Natural killer cell (primary cell): ENCODE results near the gene IYD. TPM values are rescaled to one million over a fixed set of nuclear protein-coding genes. Genes with fewer than 3 reads are reported as not detected.

Source experiments
- ATAC-seq, 3 donors: fragments of 150-1000 bp in 2 of 3; fragments of 200-7000 bp in 1 of 3; cut with Tn5 transposase; 1 replicate in 1 of 3; 2 replicates in 2 of 3; pipeline ENCODE4 v1.10.0; 2021; ENCODE audit warnings: mild to moderate bottlenecking in 2 of 3, moderate library complexity in 2 of 3
- DNase-seq, 2 donors: peaks; one replicate each; pipeline versions ENCODE4 v3.0.0 to v3.0.0-alpha.2; 2013 to 2021; ENCODE audit warnings: mixed read lengths in 1 of 2
- H3K27ac ChIP-seq: one replicate; pipeline ENCODE4 v1.5.1; 2013; ENCODE audit warnings: mild to moderate bottlenecking, low read length
- H3K27me3 ChIP-seq: one replicate; pipeline ENCODE4 v1.6.1; 2013; ENCODE audit warnings: low read length; ENCODE audit not compliant: control insufficient read depth, insufficient read depth
- H3K36me3 ChIP-seq: one replicate; pipeline ENCODE4 v1.6.1; 2013; ENCODE audit warnings: low read length; ENCODE audit not compliant: control insufficient read depth, insufficient read depth
- H3K4me1 ChIP-seq: one replicate; pipeline ENCODE4 v1.6.1; 2013; ENCODE audit warnings: low read length; ENCODE audit not compliant: control insufficient read depth, insufficient read depth
- H3K4me3 ChIP-seq: one replicate; pipeline ENCODE4 v1.5.1; 2013; ENCODE audit warnings: low read length
- H3K9me3 ChIP-seq: one replicate; pipeline ENCODE4 v1.6.1; 2013; ENCODE audit warnings: low read length; ENCODE audit not compliant: control insufficient read depth, insufficient read depth
- H3K27ac Mint-ChIP-seq, 2 donors: one replicate each; pipeline ENCODE4 v1.8.0; 2022; ENCODE audit warnings: mild to moderate bottlenecking in 2 of 2, mixed read lengths in 2 of 2, moderate library complexity in 1 of 2
- H3K27me3 Mint-ChIP-seq, 2 donors: one replicate each; pipeline ENCODE4 v1.8.0; 2022; ENCODE audit warnings: low read depth in 2 of 2, mixed read lengths in 2 of 2
- H3K36me3 Mint-ChIP-seq: one replicate; pipeline ENCODE4 v1.8.0; 2022; ENCODE audit warnings: mixed read lengths
- H3K4me1 Mint-ChIP-seq, 2 donors: one replicate each; pipeline ENCODE4 v1.8.0; 2022; ENCODE audit warnings: mixed read lengths in 2 of 2
- H3K4me3 Mint-ChIP-seq: one replicate; pipeline ENCODE4 v1.8.0; 2022; ENCODE audit warnings: mild to moderate bottlenecking, moderate library complexity, mixed read lengths
- H3K9me3 Mint-ChIP-seq, 2 donors: one replicate each; pipeline ENCODE4 v1.8.0; 2022; ENCODE audit warnings: mixed read lengths in 2 of 2
- WGBS: methylation state at CpG from one replicate; pipeline ENCODE4 v1.1.7; 2013; ENCODE audit warnings: missing lambda C conversion rate; ENCODE audit not compliant: insufficient coverage; 5-methylcytosine and 5-hydroxymethylcytosine counted together
- intact Hi-C: fragments of 100-400 bp; cut with micrococcal nuclease; formaldehyde crosslinking; loops from one replicate; pipeline ENCODE4 v1.14.2; 2022
- total RNA-seq, 4 donors: library from RNA; stranded (reverse); fragments of 120-200 nt in 1 of 4; gene quantifications; one replicate each; pipeline versions ENCODE4 v1.2.3 to v1.2.4, GENCODE V29; 2013 to 2022
- TF ChIP-seq, protein P1 (sequence below): fragments of 200-600 bp; IDR thresholded peaks from one replicate; pipeline ENCODE4 v1.8.0; 2022; ENCODE audit warnings: antibody characterized with exemption

Gene IYD
- total RNA-seq, 3 donors from 2014 or later (not counting 1 experiment from before 2014, with no cell fraction given), result not detected

DNA sequence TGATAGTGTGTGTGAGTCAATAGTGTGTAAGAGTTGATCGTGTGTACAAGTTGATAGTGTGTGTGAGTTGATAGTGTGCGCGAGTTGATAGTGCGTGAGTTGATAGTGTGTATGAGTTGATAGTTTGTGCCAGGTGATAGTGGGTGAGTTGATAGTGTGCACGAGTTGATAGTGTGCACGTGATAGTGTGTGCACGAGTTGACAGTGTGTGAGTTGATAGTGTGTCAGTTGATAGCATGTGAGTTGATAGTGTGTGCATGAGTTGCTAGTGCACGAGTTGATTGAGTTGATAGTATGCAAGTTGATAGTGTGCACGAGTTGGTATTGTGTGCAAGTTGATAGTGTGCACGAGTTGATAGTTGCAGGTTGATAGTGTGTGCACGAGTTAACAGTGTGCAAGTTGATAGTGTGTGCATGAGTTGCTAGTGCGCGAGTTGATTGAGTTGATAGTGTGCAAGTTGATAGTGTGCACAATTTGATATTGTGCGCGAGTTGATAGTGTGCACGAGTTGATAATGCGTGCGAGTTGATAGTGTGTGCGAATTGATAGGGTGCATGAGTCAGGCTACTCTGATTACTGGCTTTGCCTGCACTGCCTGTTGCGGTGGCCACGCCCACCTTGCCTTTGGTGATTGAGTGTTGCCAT, 35.8 kb upstream of the IYD start:
- TF ChIP-seq, protein P1, sequence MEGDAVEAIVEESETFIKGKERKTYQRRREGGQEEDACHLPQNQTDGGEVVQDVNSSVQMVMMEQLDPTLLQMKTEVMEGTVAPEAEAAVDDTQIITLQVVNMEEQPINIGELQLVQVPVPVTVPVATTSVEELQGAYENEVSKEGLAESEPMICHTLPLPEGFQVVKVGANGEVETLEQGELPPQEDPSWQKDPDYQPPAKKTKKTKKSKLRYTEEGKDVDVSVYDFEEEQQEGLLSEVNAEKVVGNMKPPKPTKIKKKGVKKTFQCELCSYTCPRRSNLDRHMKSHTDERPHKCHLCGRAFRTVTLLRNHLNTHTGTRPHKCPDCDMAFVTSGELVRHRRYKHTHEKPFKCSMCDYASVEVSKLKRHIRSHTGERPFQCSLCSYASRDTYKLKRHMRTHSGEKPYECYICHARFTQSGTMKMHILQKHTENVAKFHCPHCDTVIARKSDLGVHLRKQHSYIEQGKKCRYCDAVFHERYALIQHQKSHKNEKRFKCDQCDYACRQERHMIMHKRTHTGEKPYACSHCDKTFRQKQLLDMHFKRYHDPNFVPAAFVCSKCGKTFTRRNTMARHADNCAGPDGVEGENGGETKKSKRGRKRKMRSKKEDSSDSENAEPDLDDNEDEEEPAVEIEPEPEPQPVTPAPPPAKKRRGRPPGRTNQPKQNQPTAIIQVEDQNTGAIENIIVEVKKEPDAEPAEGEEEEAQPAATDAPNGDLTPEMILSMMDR, result no peak
- no peaks in the 10 kb centered on the region for H3K4me1 Mint-ChIP-seq
- intact Hi-C loops, result no loop called here

DNA sequence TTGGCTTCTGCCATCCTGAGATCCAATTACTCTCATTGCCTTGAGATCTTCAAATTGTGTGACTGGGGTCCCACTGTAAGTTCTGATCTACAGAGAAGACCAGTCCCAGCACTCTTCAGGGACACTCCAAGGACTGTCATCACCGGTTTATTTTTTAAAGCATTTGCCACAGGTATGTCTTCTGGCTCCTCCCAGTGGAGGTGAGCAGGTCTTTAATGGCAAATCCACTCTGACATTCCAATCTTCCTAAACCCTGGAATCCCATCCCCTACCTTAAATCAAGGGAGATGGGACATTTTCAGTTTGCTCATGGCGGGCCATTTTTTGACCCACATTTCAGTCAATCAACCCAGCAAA, 35.2 kb upstream of the IYD start:
- WGBS, result 96% methylated on average over 2 of the region's 2 CpGs
- ATAC-seq, result no peak
- Histone ChIP-seq H3K27me3 (no peaks in the 10 kb centered on the region), H3K36me3 (no peaks in the 10 kb centered on the region), H3K4me3 (no peak overlapping the region), H3K27ac (no peak overlapping the region), H3K4me1 (no peaks in the 10 kb centered on the region), H3K9me3 (no peaks in the 10 kb centered on the region)
- intact Hi-C loops, result no loop called here
- Mint-ChIP-seq H3K9me3 (no peaks in the 10 kb centered on the region), H3K27me3 (peaks cover 6 to 14% of the 10 kb centered on the region in 2 donors), H3K4me1 (no peaks in the 10 kb centered on the region), H3K36me3 (no peaks in the 10 kb centered on the region), H3K4me3 (no peak overlapping the region), H3K27ac (no peak overlapping the region)
- TF ChIP-seq, protein P1, result no peak
- no peak for DNase-seq

More for the DNA sequence above, 35.8 kb upstream of the IYD start:
- Histone ChIP-seq H3K27ac (no peak overlapping the region), H3K4me3 (no peak overlapping the region), H3K36me3 (no peaks in the 10 kb centered on the region), H3K27me3 (no peaks in the 10 kb centered on the region), H3K9me3 (no peaks in the 10 kb centered on the region), H3K4me1 (no peaks in the 10 kb centered on the region)
- H3K9me3 Mint-ChIP-seq, result no peaks in the 10 kb centered on the region
- no peak overlapping the region for H3K4me3 Mint-ChIP-seq
- no peaks in the 10 kb centered on the region for H3K36me3 Mint-ChIP-seq
- DNase-seq (no peak), ATAC-seq (no peak)
- 92% methylated on average over 21 of the region's 21 CpGs for WGBS
- H3K27ac Mint-ChIP-seq, result no peak overlapping the region
- H3K27me3 Mint-ChIP-seq, result peaks cover 6 to 14% of the 10 kb centered on the region in 2 donors

DNA sequence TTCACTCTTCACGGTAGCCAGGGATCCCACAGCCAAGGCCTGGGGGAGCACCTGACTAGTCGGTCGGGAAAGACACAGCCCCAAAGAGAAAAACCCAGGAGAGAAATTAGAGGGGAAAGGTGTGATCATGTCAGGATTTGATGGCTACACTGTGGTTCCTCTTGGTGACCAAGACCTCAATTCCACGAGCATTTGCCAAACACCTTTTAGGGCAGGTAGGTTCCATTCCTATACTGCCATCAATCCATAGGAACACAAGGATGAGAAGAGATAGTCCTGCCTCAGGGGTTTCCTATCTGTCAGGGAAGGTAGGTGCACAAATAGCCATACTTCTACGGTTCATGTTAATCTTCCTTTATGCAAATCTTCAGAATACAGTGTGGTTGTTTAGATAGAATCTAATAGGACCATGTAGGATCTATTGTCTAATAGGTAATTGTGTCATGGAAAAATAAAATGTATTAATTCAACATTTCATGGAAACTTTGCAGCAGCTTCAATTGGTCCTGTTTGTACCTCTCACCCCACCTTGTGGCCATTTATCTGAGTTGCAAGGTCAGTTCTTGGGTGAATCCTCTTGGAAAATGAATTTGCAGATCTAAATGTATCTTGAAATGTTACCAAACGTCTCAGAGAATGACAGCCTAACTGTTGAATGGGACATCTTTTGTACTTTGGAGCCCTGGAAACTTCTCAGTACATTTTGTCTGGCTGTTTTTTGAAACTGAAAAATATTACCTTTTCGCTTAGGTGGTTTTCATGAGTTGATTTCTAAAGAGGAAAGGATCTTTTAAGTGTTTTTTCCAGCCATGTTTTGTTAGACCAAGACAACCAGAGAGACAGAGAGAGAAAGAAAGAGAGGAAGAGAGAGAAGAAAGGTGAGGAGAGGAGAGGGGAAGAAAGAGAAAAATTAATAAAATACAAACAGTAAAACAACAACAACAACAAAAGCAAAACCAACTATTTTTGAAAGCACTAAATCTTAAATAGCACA, 33.7 kb upstream of the IYD start:
- no peaks in the 10 kb centered on the region for H3K27me3 ChIP-seq
- no peaks in the 10 kb centered on the region for H3K36me3 ChIP-seq
- no peak overlapping the region for H3K4me3 ChIP-seq
- no peaks in the 10 kb centered on the region for H3K4me1 ChIP-seq
- no peaks in the 10 kb centered on the region for H3K9me3 ChIP-seq
- intact Hi-C loops, result loop anchor here (1.0 to 5.0 kb wide), 2 partner anchors 255 to 268 kb away; partner anchors contain the start of gene ULBP3
- DNase-seq (peak in 1 of 2 donors; percentile 68), ATAC-seq (peak in 1 of 3 donors; percentile 36)
- Mint-ChIP-seq H3K27ac (no peak overlapping the region), H3K4me1 (no peaks in the 10 kb centered on the region), H3K36me3 (no peaks in the 10 kb centered on the region), H3K27me3 (peaks cover 6 to 14% of the 10 kb centered on the region in 2 donors), H3K4me3 (no peak overlapping the region), H3K9me3 (no peaks in the 10 kb centered on the region)
- 66% methylated on average over 7 of the region's 7 CpGs for WGBS
- TF ChIP-seq, protein P1, result peak; percentile 65
- no peak overlapping the region for H3K27ac ChIP-seq
